Measurements from ENCODE around the gene PTH. TPM values are rescaled to one million over a fixed set of nuclear protein-coding genes. Genes with fewer than 3 reads are reported as not detected.

The PTH gene
- total RNA-seq, 1 donor from 2014 or later = not detected

- DNase-seq = no peak
Observed at GRCh38 chr11:13448876-13449275, 46.9 kb downstream of the PTH start.

- no peak for DNase-seq
Observed at GRCh38 chr11:13446444-13446843, 49.4 kb downstream of the PTH start.

GRCh38 chr11:13445588-13445987, 50.2 kb downstream of the PTH start:
- DNase-seq = no peak

Other genes starting within 250 kb of the PTH start
- 35.9 TPM for gene BMAL1, start 218.2 kb downstream of the PTH start, total RNA-seq
- gene BTBD10, start 32.8 kb downstream of the PTH start, total RNA-seq = 205 TPM
- 90.2 TPM for gene FAR1, start 172.7 kb upstream of the PTH start, total RNA-seq